Measurements from ENCODE around the gene FOSL1. TPM values are rescaled to one million over a fixed set of nuclear protein-coding genes. Genes with fewer than 3 reads are reported as not detected.

The FOSL1 gene
- total and polyA plus RNA-seq, 2 of the 13 experiments (the other 11 are each of a cell fraction or from before 2014, with no cell fraction given) = 4.0 to 4.1 TPM

GRCh38 chr11:65918211-65919140, 18.3 kb upstream of the FOSL1 start, which contains the start of gene C11orf68 (continued):
- TF ChIP-seq ZNF142 (CRISPR knock-in tag; IDR thresholded peaks at IDR 0.05) (0 out of 2 replicates have a peak, but pooled peaks have one; percentile 18), ZNF749 (CRISPR knock-in tag; IDR thresholded peaks at IDR 0.05; ENCODE audit: borderline replicate concordance) (no peak), ZNF274 (CRISPR knock-in tag; IDR thresholded peaks at IDR 0.05) (no peak; the same call in none of the 2 replicates), ZBTB46 (CRISPR knock-in tag; IDR thresholded peaks at IDR 0.05; ENCODE audit: borderline replicate concordance) (no peak), ZNF816 (CRISPR knock-in tag; IDR thresholded peaks at IDR 0.05; ENCODE audit: borderline replicate concordance) (peak; percentile 85), ZNF883 (CRISPR knock-in tag; IDR thresholded peaks at IDR 0.05; ENCODE audit: not compliant biosample characterization) (peak; percentile 8)
- TF ChIP-seq, protein P1, sequence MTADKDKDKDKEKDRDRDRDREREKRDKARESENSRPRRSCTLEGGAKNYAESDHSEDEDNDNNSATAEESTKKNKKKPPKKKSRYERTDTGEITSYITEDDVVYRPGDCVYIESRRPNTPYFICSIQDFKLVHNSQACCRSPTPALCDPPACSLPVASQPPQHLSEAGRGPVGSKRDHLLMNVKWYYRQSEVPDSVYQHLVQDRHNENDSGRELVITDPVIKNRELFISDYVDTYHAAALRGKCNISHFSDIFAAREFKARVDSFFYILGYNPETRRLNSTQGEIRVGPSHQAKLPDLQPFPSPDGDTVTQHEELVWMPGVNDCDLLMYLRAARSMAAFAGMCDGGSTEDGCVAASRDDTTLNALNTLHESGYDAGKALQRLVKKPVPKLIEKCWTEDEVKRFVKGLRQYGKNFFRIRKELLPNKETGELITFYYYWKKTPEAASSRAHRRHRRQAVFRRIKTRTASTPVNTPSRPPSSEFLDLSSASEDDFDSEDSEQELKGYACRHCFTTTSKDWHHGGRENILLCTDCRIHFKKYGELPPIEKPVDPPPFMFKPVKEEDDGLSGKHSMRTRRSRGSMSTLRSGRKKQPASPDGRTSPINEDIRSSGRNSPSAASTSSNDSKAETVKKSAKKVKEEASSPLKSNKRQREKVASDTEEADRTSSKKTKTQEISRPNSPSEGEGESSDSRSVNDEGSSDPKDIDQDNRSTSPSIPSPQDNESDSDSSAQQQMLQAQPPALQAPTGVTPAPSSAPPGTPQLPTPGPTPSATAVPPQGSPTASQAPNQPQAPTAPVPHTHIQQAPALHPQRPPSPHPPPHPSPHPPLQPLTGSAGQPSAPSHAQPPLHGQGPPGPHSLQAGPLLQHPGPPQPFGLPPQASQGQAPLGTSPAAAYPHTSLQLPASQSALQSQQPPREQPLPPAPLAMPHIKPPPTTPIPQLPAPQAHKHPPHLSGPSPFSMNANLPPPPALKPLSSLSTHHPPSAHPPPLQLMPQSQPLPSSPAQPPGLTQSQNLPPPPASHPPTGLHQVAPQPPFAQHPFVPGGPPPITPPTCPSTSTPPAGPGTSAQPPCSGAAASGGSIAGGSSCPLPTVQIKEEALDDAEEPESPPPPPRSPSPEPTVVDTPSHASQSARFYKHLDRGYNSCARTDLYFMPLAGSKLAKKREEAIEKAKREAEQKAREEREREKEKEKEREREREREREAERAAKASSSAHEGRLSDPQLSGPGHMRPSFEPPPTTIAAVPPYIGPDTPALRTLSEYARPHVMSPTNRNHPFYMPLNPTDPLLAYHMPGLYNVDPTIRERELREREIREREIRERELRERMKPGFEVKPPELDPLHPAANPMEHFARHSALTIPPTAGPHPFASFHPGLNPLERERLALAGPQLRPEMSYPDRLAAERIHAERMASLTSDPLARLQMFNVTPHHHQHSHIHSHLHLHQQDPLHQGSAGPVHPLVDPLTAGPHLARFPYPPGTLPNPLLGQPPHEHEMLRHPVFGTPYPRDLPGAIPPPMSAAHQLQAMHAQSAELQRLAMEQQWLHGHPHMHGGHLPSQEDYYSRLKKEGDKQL (CRISPR knock-in tag; IDR thresholded peaks at IDR 0.05; ENCODE audit: low read depth) = no peak
- TF ChIP-seq, protein P2, sequence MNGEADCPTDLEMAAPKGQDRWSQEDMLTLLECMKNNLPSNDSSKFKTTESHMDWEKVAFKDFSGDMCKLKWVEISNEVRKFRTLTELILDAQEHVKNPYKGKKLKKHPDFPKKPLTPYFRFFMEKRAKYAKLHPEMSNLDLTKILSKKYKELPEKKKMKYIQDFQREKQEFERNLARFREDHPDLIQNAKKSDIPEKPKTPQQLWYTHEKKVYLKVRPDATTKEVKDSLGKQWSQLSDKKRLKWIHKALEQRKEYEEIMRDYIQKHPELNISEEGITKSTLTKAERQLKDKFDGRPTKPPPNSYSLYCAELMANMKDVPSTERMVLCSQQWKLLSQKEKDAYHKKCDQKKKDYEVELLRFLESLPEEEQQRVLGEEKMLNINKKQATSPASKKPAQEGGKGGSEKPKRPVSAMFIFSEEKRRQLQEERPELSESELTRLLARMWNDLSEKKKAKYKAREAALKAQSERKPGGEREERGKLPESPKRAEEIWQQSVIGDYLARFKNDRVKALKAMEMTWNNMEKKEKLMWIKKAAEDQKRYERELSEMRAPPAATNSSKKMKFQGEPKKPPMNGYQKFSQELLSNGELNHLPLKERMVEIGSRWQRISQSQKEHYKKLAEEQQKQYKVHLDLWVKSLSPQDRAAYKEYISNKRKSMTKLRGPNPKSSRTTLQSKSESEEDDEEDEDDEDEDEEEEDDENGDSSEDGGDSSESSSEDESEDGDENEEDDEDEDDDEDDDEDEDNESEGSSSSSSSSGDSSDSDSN (CRISPR knock-in tag; IDR thresholded peaks at IDR 0.05) = peak; percentile 14; the same call in 1 of the 2 replicates
- TF ChIP-seq, protein P3, sequence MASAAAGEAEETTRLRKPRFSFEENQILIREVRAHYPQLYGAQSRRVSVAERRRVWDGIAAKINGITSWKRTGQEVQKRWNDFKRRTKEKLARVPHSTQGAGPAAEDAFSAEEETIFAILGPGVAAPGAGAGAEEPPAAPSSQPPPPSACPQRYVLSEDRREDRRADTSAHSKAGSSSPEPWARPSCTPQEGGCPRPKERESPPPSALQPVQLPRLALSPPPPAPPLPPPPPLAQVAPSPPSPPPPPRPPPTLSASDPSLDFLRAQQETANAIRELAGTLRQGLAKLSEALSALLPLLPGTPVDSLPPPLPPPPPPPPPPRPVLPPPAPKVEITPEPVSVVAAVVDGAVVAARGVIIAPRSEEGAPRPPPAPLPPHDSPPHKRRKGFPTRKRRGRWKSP (CRISPR knock-in tag; IDR thresholded peaks at IDR 0.05) = peak; percentile 68; the same call in 1 of the 2 replicates
